Parathyroid adenoma (tissue), 2 donors: ENCODE measurements around the gene MDM2.
"Not testable (repeated sequence)": the region's sequence is repeated elsewhere in the genome, so short reads cannot be mapped to it uniquely, and the experiment has no call there.

ENCODE experiments used
- H2AFZ ChIP-seq: fragments of 300-600 bp; sonication (generic); one replicate; pipeline ENCODE4 v1.7.0; 2017; ENCODE audit warnings: antibody characterized with exemption, mild to moderate bottlenecking
- H3K27ac ChIP-seq: fragments of 300-600 bp; sonication (generic); one replicate; pipeline ENCODE4 v1.7.0; 2017
- H3K27me3 ChIP-seq: fragments of 300-600 bp; sonication (generic); one replicate; pipeline ENCODE4 v1.7.0; 2017; ENCODE audit warnings: low read length; ENCODE audit not compliant: control insufficient read depth, insufficient read depth
- H3K36me3 ChIP-seq: fragments of 300-600 bp; sonication (generic); one replicate; pipeline ENCODE4 v1.7.0; 2017; ENCODE audit warnings: low read length; ENCODE audit not compliant: control insufficient read depth, insufficient read depth
- H3K4me1 ChIP-seq: fragments of 300-600 bp; sonication (generic); one replicate; pipeline ENCODE4 v1.7.0; 2017; ENCODE audit warnings: control low read depth
- H3K4me2 ChIP-seq: fragments of 300-600 bp; sonication (generic); one replicate; pipeline ENCODE4 v1.7.0; 2017; ENCODE audit warnings: low read length
- H3K4me3 ChIP-seq: fragments of 300-600 bp; sonication (generic); one replicate; pipeline ENCODE4 v1.7.0; 2017; ENCODE audit warnings: low read depth, low read length
- H3K79me2 ChIP-seq: fragments of 300-600 bp; sonication (generic); one replicate; pipeline ENCODE4 v1.7.0; 2017; ENCODE audit warnings: control low read depth
- H3K9ac ChIP-seq: fragments of 300-600 bp; sonication (generic); one replicate; pipeline ENCODE4 v1.7.0; 2017; ENCODE audit warnings: mild to moderate bottlenecking
- H3K9me3 ChIP-seq: fragments of 300-600 bp; sonication (generic); one replicate; pipeline ENCODE4 v1.7.0; 2017; ENCODE audit warnings: low read length; ENCODE audit not compliant: control insufficient read depth
- CTCF ChIP-seq: fragments of 300-600 bp; sonication (generic); IDR thresholded peaks from one replicate; pipeline ENCODE4 v1.7.0; 2017; ENCODE audit warnings: antibody characterized with exemption, mild to moderate bottlenecking
- donor health status: primary hyperparathyroidism.

Gene MDM2

GRCh38 chr12:68838046-68838886 is 30.3 kb downstream of the MDM2 start:
- no peak overlapping the region for H3K4me3 ChIP-seq
- no peak overlapping the region for H2AFZ ChIP-seq
- no peaks in the 10 kb centered on the region for H3K27me3 ChIP-seq
- no peaks in the 10 kb centered on the region for H3K4me1 ChIP-seq
- no peak overlapping the region for H3K27ac ChIP-seq
- no peak overlapping the region for H3K4me2 ChIP-seq
- H3K9me3 ChIP-seq: no peaks in the 10 kb centered on the region
- H3K9ac ChIP-seq: no peak overlapping the region
- no peaks in the 10 kb centered on the region for H3K36me3 ChIP-seq
- TF ChIP-seq CTCF: no peak
- no peaks in the 10 kb centered on the region for H3K79me2 ChIP-seq

- no peaks in the 10 kb centered on the region for H3K36me3 ChIP-seq
- no peaks in the 10 kb centered on the region for H3K27me3 ChIP-seq
- H3K4me2 ChIP-seq: no peak overlapping the region
- no peak for TF ChIP-seq CTCF
- H3K79me2 ChIP-seq: no peaks in the 10 kb centered on the region
- H3K4me1 ChIP-seq: no peaks in the 10 kb centered on the region
- H3K9me3 ChIP-seq: no peaks in the 10 kb centered on the region
- no peak overlapping the region for H3K4me3 ChIP-seq
- no peak overlapping the region for H3K27ac ChIP-seq
- no peak overlapping the region for H3K9ac ChIP-seq
- H2AFZ ChIP-seq: no peak overlapping the region
These were observed 31.5 kb downstream of the MDM2 start for GRCh38 chr12:68839183-68840147.

- not testable (repeated sequence) for H3K27ac ChIP-seq, H3K4me3 ChIP-seq, H3K4me2 ChIP-seq, H3K36me3 ChIP-seq, H3K27me3 ChIP-seq, H3K4me1 ChIP-seq, H3K79me2 ChIP-seq, H3K9me3 ChIP-seq, H3K9ac ChIP-seq, H2AFZ ChIP-seq
These were observed 33.2 kb downstream of the MDM2 start for GRCh38 chr12:68841175-68841574.

GRCh38 chr12:68841717-68842116 is 33.7 kb downstream of the MDM2 start:
- Histone ChIP-seq H3K4me3 (no peak overlapping the region), H3K9me3 (no peaks in the 10 kb centered on the region), H3K9ac (no peak overlapping the region), H3K27ac (no peak overlapping the region), H2AFZ (no peak overlapping the region), H3K27me3 (no peaks in the 10 kb centered on the region), H3K4me2 (no peak overlapping the region), H3K4me1 (no peaks in the 10 kb centered on the region), H3K79me2 (no peaks in the 10 kb centered on the region), H3K36me3 (no peaks in the 10 kb centered on the region)
- TF ChIP-seq CTCF: no peak

- no peaks in the 10 kb centered on the region for H3K9me3 ChIP-seq
- H2AFZ ChIP-seq: no peak overlapping the region
- H3K36me3 ChIP-seq: no peaks in the 10 kb centered on the region
- H3K9ac ChIP-seq: no peak overlapping the region
- no peaks in the 10 kb centered on the region for H3K27me3 ChIP-seq
- no peak overlapping the region for H3K4me3 ChIP-seq
- H3K4me1 ChIP-seq: no peaks in the 10 kb centered on the region
- no peak overlapping the region for H3K27ac ChIP-seq
- H3K4me2 ChIP-seq: no peak overlapping the region
- no peak for TF ChIP-seq CTCF
- no peaks in the 10 kb centered on the region for H3K79me2 ChIP-seq
These were observed 34.1 kb downstream of the MDM2 start for GRCh38 chr12:68842123-68842522.
